Neural progenitor cell (in vitro differentiated cells): ENCODE data around the gene HSD11B2. TPM values are rescaled to one million over a fixed set of nuclear protein-coding genes. Genes with fewer than 3 reads are reported as not detected.
A peak's percentile ranks its signal among the peaks of the same experiment; 100 is the strongest.

Experiments used
- DNase-seq: peaks from one replicate; pipeline ENCODE4 v3.0.0-alpha.2; 2016; ENCODE audit warnings: low spot score
- H2AFZ ChIP-seq: fragments of 200-600 bp; sonication (generic); replicated peaks from 2 replicates; pipeline ENCODE4 v1.6.1; 2016; ENCODE audit warnings: antibody characterized with exemption
- H3F3A ChIP-seq: fragments of 200-600 bp; sonication (generic); 2 replicates; pipeline ENCODE4 v1.6.1; 2016; ENCODE audit warnings: antibody characterized with exemption, low read depth
- H3K27ac ChIP-seq: fragments of 200-600 bp; sonication (generic); 2 replicates; pipeline ENCODE4 v1.5.1; 2016; ENCODE audit warnings: mild to moderate bottlenecking
- H3K27me3 ChIP-seq: fragments of 200-600 bp; sonication (generic); 2 replicates; pipeline ENCODE4 v1.6.1; 2016; ENCODE audit warnings: mild to moderate bottlenecking, moderate library complexity
- H3K36me3 ChIP-seq: fragments of 200-600 bp; sonication (generic); 2 replicates; pipeline ENCODE4 v1.5.1; 2016
- H3K4me1 ChIP-seq: fragments of 200-600 bp; sonication (generic); 2 replicates; pipeline ENCODE4 v1.6.1; 2016; ENCODE audit warnings: mixed run types
- H3K4me2 ChIP-seq: fragments of 200-600 bp; sonication (generic); 2 replicates; pipeline ENCODE4 v1.6.1; 2016
- H3K4me3 ChIP-seq: fragments of 200-600 bp; sonication (generic); 2 replicates; pipeline ENCODE4 v1.5.1; 2016
- H3K79me2 ChIP-seq: fragments of 200-600 bp; sonication (generic); 2 replicates; pipeline ENCODE4 v1.6.1; 2016; ENCODE audit warnings: low read depth
- H3K9ac ChIP-seq: fragments of 200-600 bp; sonication (generic); 2 replicates; pipeline ENCODE4 v1.6.1; 2016
- H3K9me3 ChIP-seq: fragments of 200-600 bp; sonication (generic); 2 replicates; pipeline ENCODE4 v1.5.1; 2016; ENCODE audit warnings: low read depth
- H4K20me1 ChIP-seq: fragments of 200-600 bp; sonication (generic); 2 replicates; pipeline ENCODE4 v1.6.1; 2016; ENCODE audit warnings: low read depth
- H3K27ac Mint-ChIP-seq: 3 replicates; pipeline ENCODE4 v1.8.0; 2021; ENCODE audit warnings: mixed read lengths
- H3K27me3 Mint-ChIP-seq: 2 replicates; pipeline ENCODE4 v1.8.0; 2022; ENCODE audit warnings: low read depth, mild to moderate bottlenecking, inconsistent platforms, moderate library complexity, mixed read lengths; ENCODE audit not compliant: insufficient read depth
- H3K36me3 Mint-ChIP-seq: 3 replicates; pipeline ENCODE4 v1.8.0; 2021; ENCODE audit warnings: mixed read lengths
- H3K4me1 Mint-ChIP-seq: 3 replicates; pipeline ENCODE4 v1.8.0; 2021; ENCODE audit warnings: mixed read lengths
- H3K4me3 Mint-ChIP-seq: 3 replicates; pipeline ENCODE4 v1.8.0; 2021; ENCODE audit warnings: mild to moderate bottlenecking, moderate library complexity, mixed read lengths
- H3K9me3 Mint-ChIP-seq: 3 replicates; pipeline ENCODE4 v1.8.0; 2020; ENCODE audit warnings: mixed read lengths
- EZH2 ChIP-seq: fragments of 200-600 bp; sonication (generic); IDR thresholded peaks from 2 replicates; pipeline ENCODE4 v1.6.1; 2017; ENCODE audit warnings: antibody characterized with exemption, mild to moderate bottlenecking, moderate library complexity
- EZH2phosphoT487 ChIP-seq: fragments of 200-600 bp; sonication (generic); IDR thresholded peaks from 2 replicates; pipeline ENCODE4 v1.6.1; 2017; ENCODE audit warnings: antibody characterized with exemption
- total RNA-seq: library from RNA; depleted of rRNA; stranded (reverse); fragments of >200 nt; gene quantifications from 2 replicates; pipeline ENCODE4 v1.2.3, GENCODE V29; 2015; ENCODE audit warnings: low replicate concordance
- TF ChIP-seq, protein P1 (sequence below): fragments of 200-600 bp; sonication (generic); IDR thresholded peaks from 2 replicates; pipeline ENCODE4 v1.5.1; 2017; ENCODE audit warnings: antibody characterized with exemption, mild to moderate bottlenecking

Gene HSD11B2
- total RNA-seq, 1 donor from 2014 or later = not detected

DNA sequence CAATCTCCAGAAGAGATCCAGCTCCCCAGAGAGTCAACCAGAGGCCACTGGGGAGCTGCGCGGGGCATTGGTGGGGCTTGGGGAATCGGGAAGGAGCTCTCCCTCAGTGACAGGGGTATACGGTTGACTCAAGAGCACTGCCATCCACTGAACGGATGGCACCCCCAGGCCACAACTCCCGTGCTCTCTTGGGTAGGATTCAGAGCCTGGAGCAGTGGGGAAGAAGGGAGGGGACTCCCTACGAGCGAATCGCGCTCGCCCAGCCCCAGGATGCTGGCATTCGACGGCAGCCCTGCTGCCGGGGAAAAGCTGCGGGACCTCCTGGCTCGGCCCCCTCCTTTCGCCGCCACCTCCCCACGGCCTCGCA, 37.1 kb upstream of the HSD11B2 start:
- Histone ChIP-seq H3F3A (peaks cover 40% of the 10 kb centered on the region), H2AFZ (no peak overlapping the region), H3K4me3 (peak overlapping the region; percentile 33), H3K27ac (no peak overlapping the region), H3K79me2 (no peaks in the 10 kb centered on the region), H3K4me1 (peaks cover 43% of the 10 kb centered on the region), H3K4me2 (peak overlapping the region; percentile 60), H3K9me3 (no peaks in the 10 kb centered on the region), H3K9ac (no peak overlapping the region), H4K20me1 (peaks cover 16% of the 10 kb centered on the region), H3K36me3 (no peaks in the 10 kb centered on the region), H3K27me3 (peaks cover 64% of the 10 kb centered on the region)
- H3K27me3 Mint-ChIP-seq = peaks cover 15% of the 10 kb centered on the region
- no peak for TF ChIP-seq EZH2phosphoT487
- TF ChIP-seq, protein P1, sequence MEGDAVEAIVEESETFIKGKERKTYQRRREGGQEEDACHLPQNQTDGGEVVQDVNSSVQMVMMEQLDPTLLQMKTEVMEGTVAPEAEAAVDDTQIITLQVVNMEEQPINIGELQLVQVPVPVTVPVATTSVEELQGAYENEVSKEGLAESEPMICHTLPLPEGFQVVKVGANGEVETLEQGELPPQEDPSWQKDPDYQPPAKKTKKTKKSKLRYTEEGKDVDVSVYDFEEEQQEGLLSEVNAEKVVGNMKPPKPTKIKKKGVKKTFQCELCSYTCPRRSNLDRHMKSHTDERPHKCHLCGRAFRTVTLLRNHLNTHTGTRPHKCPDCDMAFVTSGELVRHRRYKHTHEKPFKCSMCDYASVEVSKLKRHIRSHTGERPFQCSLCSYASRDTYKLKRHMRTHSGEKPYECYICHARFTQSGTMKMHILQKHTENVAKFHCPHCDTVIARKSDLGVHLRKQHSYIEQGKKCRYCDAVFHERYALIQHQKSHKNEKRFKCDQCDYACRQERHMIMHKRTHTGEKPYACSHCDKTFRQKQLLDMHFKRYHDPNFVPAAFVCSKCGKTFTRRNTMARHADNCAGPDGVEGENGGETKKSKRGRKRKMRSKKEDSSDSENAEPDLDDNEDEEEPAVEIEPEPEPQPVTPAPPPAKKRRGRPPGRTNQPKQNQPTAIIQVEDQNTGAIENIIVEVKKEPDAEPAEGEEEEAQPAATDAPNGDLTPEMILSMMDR = no peak
- TF ChIP-seq EZH2 = no peak
- no peaks in the 10 kb centered on the region for H3K9me3 Mint-ChIP-seq
- no peak overlapping the region for H3K27ac Mint-ChIP-seq
- peak overlapping the region; percentile 79 for H3K4me3 Mint-ChIP-seq
- no peaks in the 10 kb centered on the region for H3K36me3 Mint-ChIP-seq
- H3K4me1 Mint-ChIP-seq = peaks cover 51% of the 10 kb centered on the region
- DNase-seq = no peak

DNA sequence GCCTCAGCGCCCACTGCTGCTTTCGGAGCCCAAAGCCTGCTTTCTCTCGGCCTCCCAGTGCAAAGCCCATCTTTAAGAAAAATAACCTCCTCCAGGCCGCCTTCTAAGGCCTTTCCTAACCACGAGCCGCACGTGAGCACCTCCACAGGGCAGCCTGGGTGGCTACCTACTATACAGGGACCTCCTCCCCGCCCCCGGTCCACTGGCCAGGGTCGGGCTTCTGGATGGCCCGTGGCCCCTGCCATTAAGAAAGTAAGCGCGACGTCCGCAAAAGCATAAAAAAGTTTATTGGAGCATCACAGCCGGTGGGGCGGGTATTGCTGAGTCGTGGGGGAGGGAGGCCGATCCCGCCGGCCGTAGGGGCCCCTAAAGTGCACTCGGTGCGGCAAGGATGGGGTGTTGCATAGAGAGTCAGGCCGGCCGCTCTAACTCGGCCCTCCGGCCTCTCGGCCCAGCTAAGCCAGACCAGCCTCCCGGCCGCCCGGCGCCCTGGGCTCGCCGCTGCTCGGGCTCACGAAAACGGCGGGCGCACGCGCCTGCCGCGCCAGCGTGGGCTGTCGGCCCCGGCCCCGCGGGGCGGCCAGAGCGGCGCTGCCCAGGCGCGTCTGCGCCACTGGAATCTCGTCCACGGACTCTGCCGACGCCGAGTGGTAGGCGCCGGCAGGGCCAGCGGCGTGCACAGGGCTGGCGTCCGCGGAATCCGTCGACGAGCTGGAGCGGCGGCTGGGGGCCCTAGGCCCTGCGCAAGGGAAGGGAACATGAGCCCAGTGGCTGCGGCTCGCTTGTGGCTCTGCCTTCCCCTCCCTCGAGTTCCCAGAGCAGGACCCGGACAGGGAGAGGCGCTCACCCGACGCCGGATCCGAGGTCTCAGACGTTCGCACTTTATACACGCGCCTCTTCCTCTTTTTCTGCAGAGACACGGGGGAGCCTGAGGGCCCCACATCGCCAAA, 36.5 kb upstream of the HSD11B2 start:
- Histone ChIP-seq H3K27ac (no peak overlapping the region), H3K9ac (no peak overlapping the region), H3K27me3 (peaks cover 69% of the 10 kb centered on the region), H3K79me2 (no peaks in the 10 kb centered on the region), H3K4me1 (peaks cover 43% of the 10 kb centered on the region), H3F3A (peaks cover 40% of the 10 kb centered on the region), H3K36me3 (no peaks in the 10 kb centered on the region), H2AFZ (no peak overlapping the region), H4K20me1 (peaks cover 16% of the 10 kb centered on the region), H3K4me2 (peak overlapping the region; percentile 60), H3K4me3 (peak overlapping the region; percentile 33), H3K9me3 (no peaks in the 10 kb centered on the region)
- Mint-ChIP-seq H3K9me3 (no peaks in the 10 kb centered on the region), H3K4me1 (peaks cover 49% of the 10 kb centered on the region), H3K4me3 (peak overlapping the region; percentile 79), H3K36me3 (no peaks in the 10 kb centered on the region), H3K27me3 (peaks cover 15% of the 10 kb centered on the region), H3K27ac (no peak overlapping the region)
- peak; percentile 72 for DNase-seq
- peak; percentile 98 for TF ChIP-seq EZH2
- peak; percentile 90 for TF ChIP-seq EZH2phosphoT487
- TF ChIP-seq, protein P1 = no peak

DNA sequence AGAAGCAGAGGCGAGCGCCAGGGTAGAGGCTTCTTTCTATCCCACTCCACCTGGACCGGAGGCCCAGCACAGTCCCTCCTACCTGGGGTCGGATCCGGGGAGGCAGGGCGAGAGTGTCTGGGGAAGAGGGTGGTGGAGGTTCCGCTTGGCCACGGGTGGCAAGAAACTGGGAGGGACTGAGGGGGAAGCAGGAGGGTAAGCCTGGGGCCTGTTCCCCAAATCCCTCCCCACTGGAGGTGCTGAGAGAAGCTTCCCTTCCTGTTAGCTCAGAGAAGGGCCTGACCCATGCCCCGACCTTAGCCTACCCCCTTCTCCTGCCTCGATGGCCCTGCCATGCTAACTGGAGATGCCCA, 35.8 kb upstream of the HSD11B2 start:
- Mint-ChIP-seq H3K4me3 (peak overlapping the region; percentile 60), H3K4me1 (peaks cover 45% of the 10 kb centered on the region), H3K36me3 (no peaks in the 10 kb centered on the region), H3K27ac (no peak overlapping the region), H3K27me3 (peaks cover 14% of the 10 kb centered on the region), H3K9me3 (no peaks in the 10 kb centered on the region)
- no peak for TF ChIP-seq EZH2phosphoT487
- TF ChIP-seq EZH2 = no peak
- TF ChIP-seq, protein P1 = no peak
- H3K9me3 ChIP-seq = no peaks in the 10 kb centered on the region
- H3K79me2 ChIP-seq = no peaks in the 10 kb centered on the region
- peaks cover 69% of the 10 kb centered on the region for H3K27me3 ChIP-seq
- H3K4me3 ChIP-seq = no peak overlapping the region
- no peaks in the 10 kb centered on the region for H3K36me3 ChIP-seq
- DNase-seq = no peak
- peaks cover 40% of the 10 kb centered on the region for H3F3A ChIP-seq
- no peak overlapping the region for H3K9ac ChIP-seq
- H3K27ac ChIP-seq = no peak overlapping the region
- peaks cover 16% of the 10 kb centered on the region for H4K20me1 ChIP-seq
- peaks cover 47% of the 10 kb centered on the region for H3K4me1 ChIP-seq
- H3K4me2 ChIP-seq = peak overlapping the region; percentile 60
- no peak overlapping the region for H2AFZ ChIP-seq
